HCT116 (cell line): ENCODE measurements around the gene PLCG2. TPM values are rescaled to one million over a fixed set of nuclear protein-coding genes. Genes with fewer than 3 reads are reported as not detected.

Experiments
- ATAC-seq: fragments of 200-7000 bp; cut with Tn5 transposase; 2 replicates; pipeline ENCODE4 v1.9.1; 2020; ENCODE audit warnings: mild to moderate bottlenecking, moderate library complexity
- BruUV-seq: library from RNA; stranded (reverse); fragments of 400-500 nt; replicated peaks from 2 replicates; lab custom pipeline; 2021; lab: Mats Ljungman, UMichigan
- CTCF ChIA-PET: fragments of 300-600 bp; sonication (Branson Sonifier 250); formaldehyde crosslinking; loops from one replicate; lab custom pipeline; 2021; ENCODE audit warnings: antibody characterized with exemption; lab: Charles Lee
- POLR2A ChIA-PET: fragments of 300-600, 350-600 bp; sonication (Branson Sonifier 250); formaldehyde crosslinking; loops from one replicate; lab custom pipeline; 2021; ENCODE audit warnings: antibody characterized with exemption; lab: Charles Lee
- RAD21 ChIA-PET, 2 experiments: fragments of 300-600 bp; sonication (Branson Sonifier 250); formaldehyde crosslinking; loops; one replicate each; lab custom pipeline; 2023; ENCODE audit warnings: low total read pairs in 2 of 2; ENCODE audit not compliant: uncharacterized antibody in 2 of 2, unreplicated experiment in 2 of 2, low non-redundant PET in 1 of 2; lab: Charles Lee
- DNase-seq: peaks from one replicate; pipeline ENCODE4 v3.0.0-alpha.2; 2010; ENCODE audit warnings: low read depth, low spot score
- H2AFZ ChIP-seq: fragments of 200-600 bp; shearing (Covaris generic), sonication (generic); 2 replicates; pipeline ENCODE4 v1.6.1; 2017; ENCODE audit warnings: low read depth, mixed run types, mixed read lengths, antibody characterized with exemption, low read length; ENCODE audit not compliant: poor library complexity, severe bottlenecking
- H3K27ac ChIP-seq: 2 replicates; pipeline ENCODE4 v1.5.1; 2012; ENCODE audit warnings: low read depth, low read length
- H3K27me3 ChIP-seq: fragments of 200-600 bp; sonication (generic); 2 replicates; pipeline ENCODE4 v1.6.1; 2016; ENCODE audit warnings: mixed run types, low read length, mixed read lengths; ENCODE audit not compliant: insufficient read depth
- H3K36me3 ChIP-seq, 2 experiments: fragments of 200-500 bp in 1 of 2; fragments of 200-600 bp in 1 of 2; sonication (Bioruptor generic) in 1 of 2; sonication (generic) in 1 of 2; 2 replicates each; pipeline versions ENCODE4 v1.5.1 to v1.6.1; 2014 to 2016; ENCODE audit warnings: low read length in 2 of 2, inconsistent platforms in 1 of 2, mixed read lengths in 1 of 2, mixed run types in 1 of 2; ENCODE audit not compliant: insufficient read depth in 2 of 2, control insufficient read depth in 1 of 2
- H3K4me1 ChIP-seq, 2 experiments: fragments of 200-600 bp in 1 of 2; sonication (generic) in 1 of 2; 2 replicates each; pipeline versions ENCODE4 v1.5.1 to v1.6.1; 2012 to 2017; ENCODE audit warnings: low read length in 2 of 2, inconsistent platforms in 1 of 2, mild to moderate bottlenecking in 1 of 2, mixed read lengths in 1 of 2, mixed run types in 1 of 2, moderate library complexity in 1 of 2; ENCODE audit not compliant: insufficient read depth in 2 of 2, control insufficient read depth in 1 of 2
- H3K4me2 ChIP-seq: fragments of 200-600 bp; sonication (generic); 2 replicates; pipeline ENCODE4 v1.6.1; 2017; ENCODE audit warnings: mixed run types, low read length, mixed read lengths
- H3K4me3 ChIP-seq, 2 experiments: fragments of 200-600 bp in 1 of 2; sonication (generic) in 1 of 2; replicated peaks in 1 of 2; 2 replicates each; pipeline ENCODE4 v1.5.1; 2011 to 2016; ENCODE audit warnings: low read length in 2 of 2, control low read depth in 1 of 2, low read depth in 1 of 2, mild to moderate bottlenecking in 1 of 2, mixed read lengths in 1 of 2, mixed run types in 1 of 2
- H3K79me2 ChIP-seq: fragments of 200-600 bp; sonication (generic); 2 replicates; pipeline ENCODE4 v1.6.1; 2017; ENCODE audit warnings: mild to moderate bottlenecking, mixed run types, low read length, moderate library complexity, mixed read lengths; ENCODE audit not compliant: insufficient read depth
- H3K9ac ChIP-seq: fragments of 200-600 bp; sonication (generic); 2 replicates; pipeline ENCODE4 v1.6.1; 2016; ENCODE audit warnings: low read length, mixed read lengths
- H3K9me2 ChIP-seq: fragments of 200-600 bp; sonication (generic), shearing (Covaris generic); 2 replicates; pipeline ENCODE4 v1.6.1; 2017; ENCODE audit warnings: mixed run types, mild to moderate bottlenecking, moderate library complexity; ENCODE audit not compliant: insufficient read depth
- H3K9me3 ChIP-seq, 2 experiments: fragments of 200-500 bp in 1 of 2; fragments of 200-600 bp in 1 of 2; sonication (Bioruptor generic) in 1 of 2; sonication (generic) in 1 of 2; 2 replicates each; pipeline ENCODE4 v1.6.1; 2014 to 2017; ENCODE audit warnings: low read length in 2 of 2, mixed read lengths in 2 of 2, inconsistent platforms in 1 of 2, low read depth in 1 of 2, mild to moderate bottlenecking in 1 of 2, mixed run types in 1 of 2, moderate library complexity in 1 of 2; ENCODE audit not compliant: control insufficient read depth in 1 of 2, insufficient read depth in 1 of 2
- H4K20me1 ChIP-seq: fragments of 200-600 bp; sonication (generic), shearing (Covaris generic); 2 replicates; pipeline ENCODE4 v1.6.1; 2017; ENCODE audit warnings: mixed run types, mild to moderate bottlenecking, moderate library complexity; ENCODE audit not compliant: insufficient read depth
- CEBPB ChIP-seq: IDR thresholded peaks from 2 replicates; pipeline ENCODE4 v1.6.1; 2012; ENCODE audit warnings: low read depth
- EZH2 ChIP-seq: fragments of 200-600 bp; sonication (generic); IDR thresholded peaks from 2 replicates; pipeline ENCODE4 v1.6.1; 2017; ENCODE audit warnings: antibody characterized with exemption, mixed run types
- EZH2phosphoT487 ChIP-seq: fragments of 200-600 bp; IDR thresholded peaks from 2 replicates; pipeline ENCODE4 v1.6.1; 2018; ENCODE audit warnings: antibody characterized with exemption, borderline replicate concordance
- JUND ChIP-seq: IDR thresholded peaks from 2 replicates; pipeline ENCODE4 v1.6.1; 2012
- POLR2AphosphoS5 ChIP-seq: IDR thresholded peaks from 2 replicates; pipeline ENCODE4 v1.6.1; 2011; ENCODE audit warnings: mild to moderate bottlenecking, low read depth, low read length, moderate library complexity
- RAD21 ChIP-seq: IDR thresholded peaks from 2 replicates; pipeline ENCODE4 v1.6.1; 2012; ENCODE audit warnings: low read depth, mild to moderate bottlenecking
- SIN3A ChIP-seq: IDR thresholded peaks from 2 replicates; pipeline ENCODE4 v1.6.1; 2012; ENCODE audit warnings: low read depth
- SP1 ChIP-seq: IDR thresholded peaks from 2 replicates; pipeline ENCODE4 v1.6.1; 2012; ENCODE audit warnings: low read depth
- TCF7L2 ChIP-seq: IDR thresholded peaks from 2 replicates; pipeline ENCODE4 v1.7.0; 2011; ENCODE audit warnings: borderline replicate concordance, inconsistent platforms; ENCODE audit not compliant: insufficient read depth, insufficient read length; ENCODE audit errors: extremely low read depth
- ZFX ChIP-seq: fragments of 450-650 bp; IDR thresholded peaks from 2 replicates; pipeline ENCODE4 v1.6.1; 2017
- ZNF274 ChIP-seq: fragments of 200-500 bp; sonication (Bioruptor generic); IDR thresholded peaks from 2 replicates; pipeline ENCODE4 v1.6.1; 2014; ENCODE audit warnings: mild to moderate bottlenecking, low read depth, low read length, inconsistent platforms
- intact Hi-C: fragments of 100-400 bp; cut with micrococcal nuclease; formaldehyde crosslinking; loops from 2 replicates; pipeline ENCODE4 v1.10.0; 2022
- total RNA-seq: library from RNA; stranded (reverse); gene quantifications from one replicate; pipeline ENCODE4 v1.2.1, GENCODE V29; 2021; ENCODE audit not compliant: unreplicated experiment
- TF ChIP-seq, protein P1 (sequence below): IDR thresholded peaks from 2 replicates; pipeline ENCODE4 v1.6.1; 2011; ENCODE audit warnings: mild to moderate bottlenecking, low read length, moderate library complexity; ENCODE audit not compliant: insufficient replicate concordance; ENCODE audit errors: extremely low read depth
- TF ChIP-seq, protein P2 (sequence below): IDR thresholded peaks from 2 replicates; pipeline ENCODE4 v1.6.1; 2012; ENCODE audit warnings: low read depth
- TF ChIP-seq, protein P3 (sequence below): IDR thresholded peaks from 2 replicates; pipeline ENCODE4 v1.6.1; 2012

The PLCG2 gene
- total RNA-seq, 1 experiment from 2014 or later = 31.2 TPM

DNA sequence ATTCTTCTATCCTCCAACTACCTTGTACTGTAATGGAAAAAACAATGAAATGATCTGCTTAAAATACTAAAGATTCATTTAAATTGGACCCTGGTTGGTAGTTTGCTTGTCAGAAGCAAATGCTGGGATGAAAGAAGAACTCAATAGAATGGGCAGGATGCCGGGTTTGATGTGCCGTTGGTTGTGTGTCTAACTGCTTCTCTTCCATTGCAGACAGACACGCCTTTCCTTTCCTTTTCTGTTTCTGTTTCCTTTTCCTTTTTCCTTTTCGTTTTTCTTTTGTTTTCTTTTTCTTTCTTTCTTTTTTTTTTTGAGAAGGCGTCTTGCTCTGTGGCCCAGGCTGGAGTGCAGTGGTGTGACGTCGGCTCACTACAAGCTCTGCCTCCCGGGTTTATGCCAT lies 64.6 kb downstream of the PLCG2 start:
- H3K4me1 ChIP-seq = peaks cover 0 to 12% of the 10 kb centered on the region in 2 experiments; a peak in 3 of 4 replicates
- ChIA-PET CTCF (no interaction called here), POLR2A (no interaction called here), RAD21 (no interaction called here)
- H3K27ac ChIP-seq = no peak overlapping the region
- no peak for ATAC-seq
- no peaks in the 10 kb centered on the region for H3K9me2 ChIP-seq
- no peak for TF ChIP-seq TCF7L2
- TF ChIP-seq, protein P1, sequence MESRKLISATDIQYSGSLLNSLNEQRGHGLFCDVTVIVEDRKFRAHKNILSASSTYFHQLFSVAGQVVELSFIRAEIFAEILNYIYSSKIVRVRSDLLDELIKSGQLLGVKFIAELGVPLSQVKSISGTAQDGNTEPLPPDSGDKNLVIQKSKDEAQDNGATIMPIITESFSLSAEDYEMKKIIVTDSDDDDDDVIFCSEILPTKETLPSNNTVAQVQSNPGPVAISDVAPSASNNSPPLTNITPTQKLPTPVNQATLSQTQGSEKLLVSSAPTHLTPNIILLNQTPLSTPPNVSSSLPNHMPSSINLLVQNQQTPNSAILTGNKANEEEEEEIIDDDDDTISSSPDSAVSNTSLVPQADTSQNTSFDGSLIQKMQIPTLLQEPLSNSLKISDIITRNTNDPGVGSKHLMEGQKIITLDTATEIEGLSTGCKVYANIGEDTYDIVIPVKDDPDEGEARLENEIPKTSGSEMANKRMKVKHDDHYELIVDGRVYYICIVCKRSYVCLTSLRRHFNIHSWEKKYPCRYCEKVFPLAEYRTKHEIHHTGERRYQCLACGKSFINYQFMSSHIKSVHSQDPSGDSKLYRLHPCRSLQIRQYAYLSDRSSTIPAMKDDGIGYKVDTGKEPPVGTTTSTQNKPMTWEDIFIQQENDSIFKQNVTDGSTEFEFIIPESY = no peak
- TF ChIP-seq EZH2 = no peak
- TF ChIP-seq ZFX = no peak
- TF ChIP-seq RAD21 = no peak
- TF ChIP-seq SP1 = no peak
- no peak for TF ChIP-seq JUND
- no peak for DNase-seq
- H3K79me2 ChIP-seq = no peaks in the 10 kb centered on the region
- H4K20me1 ChIP-seq = no peaks in the 10 kb centered on the region
- no peaks in the 10 kb centered on the region for H3K36me3 ChIP-seq
- no TSS peak for BruUV-seq
- no peak overlapping the region for H3K9ac ChIP-seq
- no peaks in the 10 kb centered on the region for H3K9me3 ChIP-seq
- intact Hi-C loops = no loop called here
- no peaks in the 10 kb centered on the region for H3K27me3 ChIP-seq
- no peak overlapping the region for H3K4me2 ChIP-seq
- no peak overlapping the region for H3K4me3 ChIP-seq
- no peak overlapping the region for H2AFZ ChIP-seq

DNA sequence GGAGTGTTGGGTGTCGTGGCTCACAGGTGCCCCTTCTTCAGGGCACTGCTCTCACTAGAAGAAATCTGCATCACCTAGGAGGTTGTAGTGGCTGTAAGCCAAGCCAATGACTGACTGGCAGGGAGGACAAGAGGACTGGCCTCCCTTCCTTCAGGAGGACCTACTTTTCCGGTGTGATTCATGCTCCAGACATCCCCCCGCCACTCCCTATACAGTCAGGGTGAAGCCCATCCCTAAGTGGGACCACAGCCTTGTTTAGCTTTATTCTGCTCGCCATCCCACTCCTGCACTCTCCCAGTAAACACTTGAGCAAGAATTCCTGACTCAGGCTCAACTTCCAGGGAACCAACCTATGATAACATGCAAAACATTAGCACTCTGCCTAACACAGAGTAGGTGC lies 67.0 kb downstream of the PLCG2 start:
- Histone ChIP-seq H3K4me3 (no peak overlapping the region), H3K9me3 (no peaks in the 10 kb centered on the region), H3K79me2 (no peaks in the 10 kb centered on the region), H3K36me3 (no peaks in the 10 kb centered on the region), H3K27me3 (no peaks in the 10 kb centered on the region), H3K4me2 (no peak overlapping the region), H3K9me2 (no peaks in the 10 kb centered on the region), H2AFZ (no peak overlapping the region), H4K20me1 (no peaks in the 10 kb centered on the region), H3K4me1 (peaks cover 0 to 6% of the 10 kb centered on the region in 2 experiments; a peak in 1 of 4 replicates), H3K27ac (no peak overlapping the region), H3K9ac (no peak overlapping the region)
- RAD21 ChIA-PET = no interaction called here
- ATAC-seq = peak; percentile 44
- BruUV-seq = no TSS peak
- CTCF ChIA-PET = no interaction called here
- DNase-seq = no peak
- intact Hi-C loops = no loop called here
- POLR2A ChIA-PET = no interaction called here
- TF ChIP-seq, protein P2, sequence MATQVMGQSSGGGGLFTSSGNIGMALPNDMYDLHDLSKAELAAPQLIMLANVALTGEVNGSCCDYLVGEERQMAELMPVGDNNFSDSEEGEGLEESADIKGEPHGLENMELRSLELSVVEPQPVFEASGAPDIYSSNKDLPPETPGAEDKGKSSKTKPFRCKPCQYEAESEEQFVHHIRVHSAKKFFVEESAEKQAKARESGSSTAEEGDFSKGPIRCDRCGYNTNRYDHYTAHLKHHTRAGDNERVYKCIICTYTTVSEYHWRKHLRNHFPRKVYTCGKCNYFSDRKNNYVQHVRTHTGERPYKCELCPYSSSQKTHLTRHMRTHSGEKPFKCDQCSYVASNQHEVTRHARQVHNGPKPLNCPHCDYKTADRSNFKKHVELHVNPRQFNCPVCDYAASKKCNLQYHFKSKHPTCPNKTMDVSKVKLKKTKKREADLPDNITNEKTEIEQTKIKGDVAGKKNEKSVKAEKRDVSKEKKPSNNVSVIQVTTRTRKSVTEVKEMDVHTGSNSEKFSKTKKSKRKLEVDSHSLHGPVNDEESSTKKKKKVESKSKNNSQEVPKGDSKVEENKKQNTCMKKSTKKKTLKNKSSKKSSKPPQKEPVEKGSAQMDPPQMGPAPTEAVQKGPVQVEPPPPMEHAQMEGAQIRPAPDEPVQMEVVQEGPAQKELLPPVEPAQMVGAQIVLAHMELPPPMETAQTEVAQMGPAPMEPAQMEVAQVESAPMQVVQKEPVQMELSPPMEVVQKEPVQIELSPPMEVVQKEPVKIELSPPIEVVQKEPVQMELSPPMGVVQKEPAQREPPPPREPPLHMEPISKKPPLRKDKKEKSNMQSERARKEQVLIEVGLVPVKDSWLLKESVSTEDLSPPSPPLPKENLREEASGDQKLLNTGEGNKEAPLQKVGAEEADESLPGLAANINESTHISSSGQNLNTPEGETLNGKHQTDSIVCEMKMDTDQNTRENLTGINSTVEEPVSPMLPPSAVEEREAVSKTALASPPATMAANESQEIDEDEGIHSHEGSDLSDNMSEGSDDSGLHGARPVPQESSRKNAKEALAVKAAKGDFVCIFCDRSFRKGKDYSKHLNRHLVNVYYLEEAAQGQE = no peak
- no peak for TF ChIP-seq POLR2AphosphoS5
- no peak for TF ChIP-seq SIN3A
- TF ChIP-seq CEBPB = no peak
- TF ChIP-seq ZNF274 = no peak
- TF ChIP-seq, protein P1 = no peak
- TF ChIP-seq EZH2phosphoT487 = no peak
- TF ChIP-seq, protein P3, sequence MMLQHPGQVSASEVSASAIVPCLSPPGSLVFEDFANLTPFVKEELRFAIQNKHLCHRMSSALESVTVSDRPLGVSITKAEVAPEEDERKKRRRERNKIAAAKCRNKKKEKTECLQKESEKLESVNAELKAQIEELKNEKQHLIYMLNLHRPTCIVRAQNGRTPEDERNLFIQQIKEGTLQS = no peak
